Measurements from ENCODE around the gene EFHB.
"Not testable (repeated sequence)": the region's sequence is repeated elsewhere in the genome, so short reads cannot be mapped to it uniquely, and the experiment has no call there.

The EFHB gene

DNA sequence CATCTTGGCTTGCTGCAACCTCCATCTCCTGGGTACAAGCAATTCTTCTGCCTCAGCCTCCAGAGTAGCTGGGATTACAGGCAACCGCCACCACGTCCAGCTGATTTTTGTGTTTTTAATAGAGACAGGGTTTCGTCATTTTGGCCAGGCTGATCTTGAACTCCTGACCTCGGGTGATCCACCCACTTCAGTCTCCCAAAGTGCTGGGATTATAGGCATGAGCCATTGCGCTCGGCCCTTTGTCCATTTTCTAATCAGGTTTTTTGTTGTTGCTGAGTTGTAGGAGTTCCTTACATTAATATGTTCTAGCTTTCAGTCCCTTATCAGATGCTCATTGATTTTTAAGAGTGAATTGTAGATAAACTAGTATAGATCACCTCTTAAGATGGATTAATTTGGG lies 33.2 kb upstream of the EFHB start:
- DNase-seq, result no peak
- Histone ChIP-seq H3K36me3 (ENCODE audit: insufficient read depth, low read length) (peaks cover 27% of the 10 kb centered on the region), H3K27ac (ENCODE audit: low read length) (no peak overlapping the region), H3K4me1 (ENCODE audit: insufficient read depth, low read length) (no peaks in the 10 kb centered on the region), H3K4me2 (ENCODE audit: insufficient read depth, low read length) (no peak overlapping the region), H3K27me3 (ENCODE audit: insufficient read depth, low read length, poor library complexity) (no peaks in the 10 kb centered on the region), H3K4me3 (ENCODE audit: low read depth in 1 of 2, low read length in 2 of 2) (no peak overlapping the region), H3K9ac (ENCODE audit: low read depth, low read length) (no peak overlapping the region), H4K20me1 (ENCODE audit: insufficient read depth, low read length) (peaks cover 37% of the 10 kb centered on the region), H2AFZ (ENCODE audit: low read depth, low read length) (no peak overlapping the region), H3K9me3 (ENCODE audit: insufficient read depth, low read length, severe bottlenecking) (no peaks in the 10 kb centered on the region), H3K79me2 (ENCODE audit: insufficient read depth, low read length) (peaks cover 97% of the 10 kb centered on the region)
- TF ChIP-seq, protein P1, sequence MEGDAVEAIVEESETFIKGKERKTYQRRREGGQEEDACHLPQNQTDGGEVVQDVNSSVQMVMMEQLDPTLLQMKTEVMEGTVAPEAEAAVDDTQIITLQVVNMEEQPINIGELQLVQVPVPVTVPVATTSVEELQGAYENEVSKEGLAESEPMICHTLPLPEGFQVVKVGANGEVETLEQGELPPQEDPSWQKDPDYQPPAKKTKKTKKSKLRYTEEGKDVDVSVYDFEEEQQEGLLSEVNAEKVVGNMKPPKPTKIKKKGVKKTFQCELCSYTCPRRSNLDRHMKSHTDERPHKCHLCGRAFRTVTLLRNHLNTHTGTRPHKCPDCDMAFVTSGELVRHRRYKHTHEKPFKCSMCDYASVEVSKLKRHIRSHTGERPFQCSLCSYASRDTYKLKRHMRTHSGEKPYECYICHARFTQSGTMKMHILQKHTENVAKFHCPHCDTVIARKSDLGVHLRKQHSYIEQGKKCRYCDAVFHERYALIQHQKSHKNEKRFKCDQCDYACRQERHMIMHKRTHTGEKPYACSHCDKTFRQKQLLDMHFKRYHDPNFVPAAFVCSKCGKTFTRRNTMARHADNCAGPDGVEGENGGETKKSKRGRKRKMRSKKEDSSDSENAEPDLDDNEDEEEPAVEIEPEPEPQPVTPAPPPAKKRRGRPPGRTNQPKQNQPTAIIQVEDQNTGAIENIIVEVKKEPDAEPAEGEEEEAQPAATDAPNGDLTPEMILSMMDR (IDR thresholded peaks at IDR 0.05; ENCODE audit: borderline replicate concordance, extremely low read depth, low read length, poor library complexity, severe bottlenecking), result no peak
- no peak for TF ChIP-seq EZH2 (IDR thresholded peaks at IDR 0.05; ENCODE audit: borderline replicate concordance, low read depth, low read length, severe bottlenecking)
- ATAC-seq (ENCODE audit: insufficient read depth, low read depth), result no peak

DNA sequence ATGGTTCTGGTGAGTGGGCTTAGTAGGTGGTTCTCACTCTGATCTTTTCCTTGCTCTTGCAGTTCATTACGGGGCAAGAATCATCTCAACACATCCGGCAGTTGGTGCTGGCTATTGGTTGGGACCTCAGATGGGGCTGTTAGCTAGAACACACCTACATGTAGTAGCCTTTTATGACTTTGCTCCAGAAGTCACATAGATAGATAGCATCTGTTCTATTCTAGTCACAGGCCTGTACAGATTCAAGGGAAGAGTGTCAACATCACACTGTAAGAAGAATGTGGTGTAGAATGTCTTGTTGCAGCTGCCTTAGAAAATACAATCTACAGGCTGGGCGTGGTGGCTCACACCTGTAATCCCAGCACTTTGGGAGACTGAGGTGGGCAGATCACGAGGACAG lies 27.9 kb upstream of the EFHB start:
- peaks cover 43% of the 10 kb centered on the region for H3K36me3 ChIP-seq (ENCODE audit: insufficient read depth, low read length)
- no peak for ATAC-seq (ENCODE audit: insufficient read depth, low read depth)
- no peaks in the 10 kb centered on the region for H3K9me3 ChIP-seq (ENCODE audit: insufficient read depth, low read length, severe bottlenecking)
- H3K9ac ChIP-seq (ENCODE audit: low read depth, low read length), result no peak overlapping the region
- TF ChIP-seq, protein P1 (IDR thresholded peaks at IDR 0.05; ENCODE audit: borderline replicate concordance, extremely low read depth, low read length, poor library complexity, severe bottlenecking), result no peak
- TF ChIP-seq EZH2 (IDR thresholded peaks at IDR 0.05; ENCODE audit: borderline replicate concordance, low read depth, low read length, severe bottlenecking), result no peak
- H3K27me3 ChIP-seq (ENCODE audit: insufficient read depth, low read length, poor library complexity), result no peaks in the 10 kb centered on the region
- peaks cover 58% of the 10 kb centered on the region for H4K20me1 ChIP-seq (ENCODE audit: insufficient read depth, low read length)
- no peak overlapping the region for H3K27ac ChIP-seq (ENCODE audit: low read length)
- H3K4me2 ChIP-seq (ENCODE audit: insufficient read depth, low read length), result no peak overlapping the region
- H3K4me1 ChIP-seq (ENCODE audit: insufficient read depth, low read length), result no peaks in the 10 kb centered on the region
- DNase-seq, result no peak
- no peak overlapping the region for H2AFZ ChIP-seq (ENCODE audit: low read depth, low read length)
- no peak overlapping the region for H3K4me3 ChIP-seq (ENCODE audit: low read depth in 1 of 2, low read length in 2 of 2)
- peaks cover 98% of the 10 kb centered on the region for H3K79me2 ChIP-seq (ENCODE audit: insufficient read depth, low read length)

DNA sequence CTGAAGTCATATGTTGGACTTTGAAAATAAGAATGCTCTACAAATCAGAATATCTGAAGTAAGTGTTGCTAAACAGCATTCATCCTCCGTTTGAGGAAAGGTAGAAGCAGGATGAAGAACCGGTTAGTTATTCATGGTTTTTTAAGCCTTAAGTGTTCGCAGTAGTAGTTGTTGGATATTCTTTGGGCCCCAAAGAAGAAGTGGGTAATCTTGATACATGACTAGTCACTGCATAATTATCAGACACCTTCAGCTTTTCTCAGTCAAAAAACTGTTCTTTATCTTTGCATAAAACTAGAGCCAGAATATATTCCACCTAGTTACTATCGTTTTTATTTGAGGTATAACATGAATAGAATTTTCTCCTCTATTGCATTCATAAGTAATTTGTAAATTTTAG lies 26.7 kb upstream of the EFHB start:
- peaks cover 44% of the 10 kb centered on the region for H3K36me3 ChIP-seq (ENCODE audit: insufficient read depth, low read length)
- peaks cover 98% of the 10 kb centered on the region for H3K79me2 ChIP-seq (ENCODE audit: insufficient read depth, low read length)
- H3K27me3 ChIP-seq (ENCODE audit: insufficient read depth, low read length, poor library complexity), result no peaks in the 10 kb centered on the region
- H3K4me1 ChIP-seq (ENCODE audit: insufficient read depth, low read length), result no peaks in the 10 kb centered on the region
- peaks cover 57% of the 10 kb centered on the region for H4K20me1 ChIP-seq (ENCODE audit: insufficient read depth, low read length)
- no peak overlapping the region for H2AFZ ChIP-seq (ENCODE audit: low read depth, low read length)
- no peak for DNase-seq
- H3K9me3 ChIP-seq (ENCODE audit: insufficient read depth, low read length, severe bottlenecking), result no peaks in the 10 kb centered on the region
- H3K4me3 ChIP-seq (ENCODE audit: low read depth in 1 of 2, low read length in 2 of 2), result no peak overlapping the region
- H3K9ac ChIP-seq (ENCODE audit: low read depth, low read length), result no peak overlapping the region
- no peak for ATAC-seq (ENCODE audit: insufficient read depth, low read depth)
- no peak overlapping the region for H3K27ac ChIP-seq (ENCODE audit: low read length)
- no peak for TF ChIP-seq EZH2 (IDR thresholded peaks at IDR 0.05; ENCODE audit: borderline replicate concordance, low read depth, low read length, severe bottlenecking)
- TF ChIP-seq, protein P1 (IDR thresholded peaks at IDR 0.05; ENCODE audit: borderline replicate concordance, extremely low read depth, low read length, poor library complexity, severe bottlenecking), result no peak
- no peak overlapping the region for H3K4me2 ChIP-seq (ENCODE audit: insufficient read depth, low read length)

DNA sequence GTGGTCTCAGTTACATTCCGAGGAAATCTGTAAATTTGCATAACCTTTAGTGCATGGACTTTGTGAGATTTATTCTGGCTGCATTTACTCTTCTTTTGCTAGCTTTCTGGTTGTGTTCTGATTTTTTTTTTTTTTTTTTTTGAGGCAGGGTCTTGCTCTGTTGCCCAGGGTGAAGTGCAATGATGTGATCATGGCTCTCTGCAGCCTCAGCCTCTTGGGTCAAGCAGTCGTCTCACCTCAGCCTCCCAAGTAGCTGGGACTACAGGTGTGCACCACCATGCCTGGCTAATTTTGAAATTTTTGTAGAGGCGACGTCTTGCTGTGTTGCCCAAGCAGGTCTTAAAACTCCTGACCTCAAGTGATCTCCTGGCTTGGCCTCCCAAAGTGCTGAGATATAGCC lies 25.5 kb upstream of the EFHB start:
- no peak for DNase-seq
- no peak overlapping the region for H2AFZ ChIP-seq (ENCODE audit: low read depth, low read length)
- no peaks in the 10 kb centered on the region for H3K4me1 ChIP-seq (ENCODE audit: insufficient read depth, low read length)
- no peaks in the 10 kb centered on the region for H3K9me3 ChIP-seq (ENCODE audit: insufficient read depth, low read length, severe bottlenecking)
- TF ChIP-seq, protein P1 (IDR thresholded peaks at IDR 0.05; ENCODE audit: borderline replicate concordance, extremely low read depth, low read length, poor library complexity, severe bottlenecking), result no peak
- TF ChIP-seq EZH2 (IDR thresholded peaks at IDR 0.05; ENCODE audit: borderline replicate concordance, low read depth, low read length, severe bottlenecking), result no peak
- H3K9ac ChIP-seq (ENCODE audit: low read depth, low read length), result no peak overlapping the region
- H3K4me2 ChIP-seq (ENCODE audit: insufficient read depth, low read length), result no peak overlapping the region
- peaks cover 53% of the 10 kb centered on the region; the same call in 1 of the 2 replicates for H4K20me1 ChIP-seq (ENCODE audit: insufficient read depth, low read length)
- H3K4me3 ChIP-seq (ENCODE audit: low read depth in 1 of 2, low read length in 2 of 2), result no peak overlapping the region
- H3K79me2 ChIP-seq (ENCODE audit: insufficient read depth, low read length), result peaks cover 97% of the 10 kb centered on the region
- peaks cover 47% of the 10 kb centered on the region for H3K36me3 ChIP-seq (ENCODE audit: insufficient read depth, low read length)
- no peaks in the 10 kb centered on the region for H3K27me3 ChIP-seq (ENCODE audit: insufficient read depth, low read length, poor library complexity)
- H3K27ac ChIP-seq (ENCODE audit: low read length), result no peak overlapping the region
- ATAC-seq (ENCODE audit: insufficient read depth, low read depth), result no peak

DNA sequence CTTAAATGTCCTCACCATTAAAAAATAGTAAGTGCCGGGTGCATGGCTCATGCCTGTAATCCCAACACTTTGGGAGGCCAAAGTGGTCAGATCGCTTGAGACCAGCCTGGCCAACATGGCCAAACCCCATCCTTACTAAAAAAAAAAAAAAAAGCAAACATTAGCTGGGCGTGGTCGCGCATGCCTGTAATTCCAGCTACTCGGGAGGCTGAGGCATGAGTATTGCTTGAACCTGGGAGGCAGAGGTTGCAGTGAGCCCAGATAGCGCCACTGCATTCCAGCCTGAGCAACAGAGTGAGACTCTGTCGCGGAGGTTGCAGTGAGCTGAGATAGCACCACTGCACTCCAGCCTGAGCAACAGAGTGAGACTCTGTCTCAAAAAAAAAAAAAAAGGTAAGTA lies 23.3 kb upstream of the EFHB start:
- not testable (repeated sequence) for H3K4me3 ChIP-seq (ENCODE audit: low read depth in 1 of 2, low read length in 2 of 2); DNase-seq; H3K27me3 ChIP-seq (ENCODE audit: insufficient read depth, low read length, poor library complexity); H3K4me2 ChIP-seq (ENCODE audit: insufficient read depth, low read length); H3K9ac ChIP-seq (ENCODE audit: low read depth, low read length); H3K9me3 ChIP-seq (ENCODE audit: insufficient read depth, low read length, severe bottlenecking); H3K27ac ChIP-seq (ENCODE audit: low read length); H3K4me1 ChIP-seq (ENCODE audit: insufficient read depth, low read length); ATAC-seq (ENCODE audit: insufficient read depth, low read depth); H2AFZ ChIP-seq (ENCODE audit: low read depth, low read length)
- H3K79me2 ChIP-seq (ENCODE audit: insufficient read depth, low read length), result peaks cover 97% of the 10 kb centered on the region
- peaks cover 66% of the 10 kb centered on the region for H3K36me3 ChIP-seq (ENCODE audit: insufficient read depth, low read length)
- peaks cover 56% of the 10 kb centered on the region for H4K20me1 ChIP-seq (ENCODE audit: insufficient read depth, low read length)
